K562 (cell line): ENCODE results near the gene GULP1.

Source experiments
- ATF1 ChIP-seq, 2 experiments: fragments of 450-650 bp in 1 of 2; IDR thresholded peaks; 2 replicates each; pipeline ENCODE4 v1.6.1; 2016; ENCODE audit warnings: missing compliant biosample characterization in 1 of 2, missing genetic modification characterization in 1 of 2
- ATF6 ChIP-seq: sonication (generic); formaldehyde crosslinking; IDR thresholded peaks from 2 replicates; pipeline ENCODE4 v1.4.0; 2020; ENCODE audit warnings: mild to moderate bottlenecking, missing genetic modification reagents
- CTCF ChIP-seq, 3 experiments: IDR thresholded peaks in 2 of 3; conservative IDR thresholded peaks in 1 of 3; 2 replicates each; pipeline ENCODE4 v1.5.1; 2011 to 2012; ENCODE audit warnings: low read length in 3 of 3, mild to moderate bottlenecking in 3 of 3, control low read depth in 2 of 3, improper control_type of control experiment in 1 of 3, inconsistent platforms in 1 of 3, low read depth in 1 of 3, mixed read lengths in 1 of 3, moderate library complexity in 1 of 3; ENCODE audit not compliant: insufficient read depth in 2 of 3
- EZH2 ChIP-seq: IDR thresholded peaks from 2 replicates; pipeline ENCODE4 v1.6.1; 2012; ENCODE audit warnings: low read depth, mild to moderate bottlenecking, inconsistent platforms, low read length, borderline replicate concordance
- GABPA ChIP-seq: fragments of 200-800 bp; sonication (Bioruptor generic); conservative IDR thresholded peaks from 2 replicates; pipeline ENCODE4 v1.6.1; 2016; ENCODE audit warnings: low read depth, missing genetic modification characterization, missing compliant biosample characterization
- HDAC2 ChIP-seq: fragments of 450-650 bp; IDR thresholded peaks from 2 replicates; pipeline ENCODE4 v1.6.1; 2016; ENCODE audit warnings: mild to moderate bottlenecking
- HDAC6 ChIP-seq: IDR thresholded peaks from 2 replicates; pipeline ENCODE4 v1.6.1; 2012; ENCODE audit warnings: low read depth, mild to moderate bottlenecking, control low read depth, inconsistent platforms, low read length, moderate library complexity
- HNRNPLL ChIP-seq: fragments of 200-400 bp; formaldehyde crosslinking; IDR thresholded peaks from 2 replicates; pipeline ENCODE4 v1.6.1; 2017; ENCODE audit warnings: low read length, low read depth, mild to moderate bottlenecking; ENCODE audit not compliant: poor library complexity, severe bottlenecking
- IRF9 ChIP-seq: fragments of 450-650 bp; IDR thresholded peaks from 2 replicates; pipeline ENCODE4 v1.6.1; 2016; ENCODE audit warnings: missing biosample characterization, missing genetic modification characterization
- ZFP36 ChIP-seq: fragments of 150-350 bp; IDR thresholded peaks from 2 replicates; pipeline ENCODE4 v1.6.1; 2018; ENCODE audit warnings: low read length, low read depth; ENCODE audit not compliant: partially characterized antibody
- ZNF561 ChIP-seq: fragments of 450-650 bp; formaldehyde crosslinking; conservative IDR thresholded peaks from 2 replicates; pipeline ENCODE4 v1.4.0; 2020; ENCODE audit warnings: mild to moderate bottlenecking, moderate library complexity

- TF ChIP-seq EZH2: no peak
- TF ChIP-seq HNRNPLL: no peak
- TF ChIP-seq ZFP36: no peak
- TF ChIP-seq ZNF561 (CRISPR knock-in tag): no peak
- TF ChIP-seq CTCF (IDR thresholded peaks at IDR 0.05 in 2 of 3, conservative IDR thresholded peaks at IDR 0.05 in 1 of 3; ENCODE audit: insufficient read depth in 2 of 3, low read depth in 1 of 3, low read length in 3 of 3): no peak
- TF ChIP-seq ATF1 (CRISPR knock-in tag; IDR thresholded peaks at IDR 0.05): no peak
- no peak for TF ChIP-seq ATF1 (tag; IDR thresholded peaks at IDR 0.05)
- TF ChIP-seq HDAC6: no peak
- no peak for TF ChIP-seq HDAC2
- no peak for TF ChIP-seq IRF9
- no peak for TF ChIP-seq GABPA
- TF ChIP-seq ATF6: no peak
Measured at GRCh38 chr2:188414869-188415753, 123.4 kb downstream of the GULP1 start.
